ENCODE results near the gene FBXW9.

- TF ChIP-seq CTCF (conservative IDR thresholded peaks at IDR 0.05; ENCODE audit: low read length) (no peak), EZH2phosphoT487 (IDR thresholded peaks at IDR 0.05; ENCODE audit: borderline replicate concordance, low read depth, low read length) (no peak)
Measured at GRCh38 chr19:12692960-12693359, 3.5 kb downstream of the FBXW9 start.

Measured in OCI-LY7 (cell line).